Peyer's patch (tissue), 4 donors: ENCODE results near the gene TNNI3K. TPM values are rescaled to one million over a fixed set of nuclear protein-coding genes. Genes with fewer than 3 reads are reported as not detected.

Experiments used
- DNase-seq, 3 donors: peaks; one replicate each; pipeline ENCODE4 v3.0.0-alpha.2; 2017 to 2019
- H3K27ac ChIP-seq, 4 donors: fragments of 200-600 bp; sonication (generic); one replicate each; pipeline ENCODE4 v1.5.1; 2016 to 2019
- H3K27me3 ChIP-seq, 2 donors: fragments of 200-600 bp; sonication (generic); one replicate each; pipeline ENCODE4 v1.5.1; 2019
- H3K36me3 ChIP-seq, 3 donors: fragments of 200-600 bp; sonication (generic); one replicate each; pipeline ENCODE4 v1.5.1; 2016 to 2019
- H3K4me1 ChIP-seq, 4 donors: fragments of 200-600 bp; sonication (generic); one replicate each; pipeline ENCODE4 v1.5.1; 2016 to 2019
- H3K4me3 ChIP-seq, 4 donors: fragments of 200-600 bp; sonication (generic); 1 replicate in 3 of 4; 2 replicates in 1 of 4; pipeline ENCODE4 v1.5.1; 2016 to 2019; ENCODE audit warnings: mild to moderate bottlenecking in 1 of 4
- H3K9me3 ChIP-seq, 4 donors: fragments of 200-600 bp; sonication (generic); one replicate each; pipeline ENCODE4 v1.5.1; 2016 to 2019; ENCODE audit warnings: mild to moderate bottlenecking in 1 of 4
- CTCF ChIP-seq, 6 experiments: fragments of 450-650 bp in 4 of 6; fragments of 200-600 bp in 2 of 6; sonication (generic) in 1 of 6; IDR thresholded peaks; one replicate each; pipeline ENCODE4 v1.5.1; 2017 to 2019; ENCODE audit warnings: antibody characterized with exemption in 6 of 6, mild to moderate bottlenecking in 3 of 6, moderate library complexity in 1 of 6
- POLR2A ChIP-seq, 2 donors: fragments of 450-650 bp; IDR thresholded peaks; one replicate each; pipeline ENCODE4 v1.5.1; 2017; ENCODE audit warnings: antibody characterized with exemption in 2 of 2, mild to moderate bottlenecking in 2 of 2, moderate library complexity in 2 of 2
- total RNA-seq, 4 donors: library from RNA; depleted of rRNA; stranded (reverse); fragments of >200 nt; gene quantifications; one replicate each; pipeline ENCODE4 v1.1.0, GENCODE V29; 2016

TNNI3K gene
- total RNA-seq, 4 donors from 2014 or later, result 2.0 TPM; not detected in 3

DNA sequence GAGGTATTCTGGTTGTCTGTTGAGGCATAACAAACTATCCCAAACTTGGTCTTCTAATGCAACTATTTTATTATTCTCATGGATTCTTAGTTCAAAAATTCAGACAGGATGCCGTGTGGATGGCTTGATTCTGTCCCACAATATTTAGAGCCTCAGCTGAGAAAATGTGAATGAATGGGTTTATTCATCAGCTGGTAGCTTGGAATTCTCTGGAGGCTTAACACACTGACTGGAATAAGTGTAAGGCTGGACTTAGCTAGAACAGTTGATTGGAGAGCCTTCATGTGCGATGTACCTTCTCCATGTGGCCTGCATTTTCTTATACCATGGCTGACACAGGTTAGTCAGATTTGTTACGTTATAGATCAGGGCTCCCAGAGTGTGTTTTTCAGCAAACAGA, 30.8 kb downstream of the TNNI3K start:
- Histone ChIP-seq H3K27me3 (no peaks in the 10 kb centered on the region), H3K4me1 (no peaks in the 10 kb centered on the region), H3K4me3 (no peak overlapping the region), H3K36me3 (no peaks in the 10 kb centered on the region), H3K9me3 (no peaks in the 10 kb centered on the region), H3K27ac (no peak overlapping the region)
- TF ChIP-seq POLR2A (IDR thresholded peaks at IDR 0.05), result no peak
- no peak for TF ChIP-seq CTCF (IDR thresholded peaks at IDR 0.05)
- DNase-seq, result no peak

GRCh38 chr1:74271503-74271902, 36.3 kb downstream of the TNNI3K start:
- TF ChIP-seq POLR2A (IDR thresholded peaks at IDR 0.05) (no peak), CTCF (IDR thresholded peaks at IDR 0.05) (no peak)
- H3K27me3 ChIP-seq, result no peaks in the 10 kb centered on the region
- no peaks in the 10 kb centered on the region for H3K36me3 ChIP-seq
- no peak for DNase-seq
- H3K9me3 ChIP-seq, result no peaks in the 10 kb centered on the region
- no peak overlapping the region for H3K4me3 ChIP-seq
- H3K27ac ChIP-seq, result no peak overlapping the region
- no peaks in the 10 kb centered on the region for H3K4me1 ChIP-seq

GRCh38 chr1:74280642-74281396, 45.6 kb downstream of the TNNI3K start:
- Histone ChIP-seq H3K27me3 (no peaks in the 10 kb centered on the region), H3K9me3 (no peaks in the 10 kb centered on the region), H3K27ac (no peak overlapping the region), H3K4me3 (no peak overlapping the region), H3K4me1 (no peaks in the 10 kb centered on the region), H3K36me3 (no peaks in the 10 kb centered on the region)
- DNase-seq, result no peak
- TF ChIP-seq POLR2A (IDR thresholded peaks at IDR 0.05), result no peak
- TF ChIP-seq CTCF (IDR thresholded peaks at IDR 0.05), result no peak

DNA sequence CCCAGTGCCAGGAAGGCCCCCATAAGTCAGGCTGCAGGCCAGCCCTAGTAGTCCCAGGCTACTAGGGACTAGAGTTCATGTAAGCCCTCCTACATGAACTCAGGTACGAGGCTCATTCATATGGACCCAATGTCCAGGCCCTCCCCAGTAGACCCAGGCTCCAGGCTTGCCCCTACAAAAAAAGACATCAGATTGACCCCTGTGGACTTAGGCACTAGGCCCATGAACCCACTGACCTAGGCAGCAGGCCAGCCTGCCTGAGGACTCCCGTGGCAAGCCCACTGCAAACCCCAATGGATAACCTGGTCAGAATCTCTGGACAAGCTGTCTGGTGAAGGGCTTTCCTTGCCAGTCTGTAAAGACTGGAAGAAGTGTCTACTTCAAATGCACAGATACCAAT, 51.2 kb downstream of the TNNI3K start:
- Histone ChIP-seq H3K4me3 (no peak overlapping the region), H3K27me3 (no peaks in the 10 kb centered on the region), H3K4me1 (no peaks in the 10 kb centered on the region), H3K9me3 (no peaks in the 10 kb centered on the region), H3K36me3 (no peaks in the 10 kb centered on the region), H3K27ac (no peak overlapping the region)
- no peak for DNase-seq
- TF ChIP-seq POLR2A (IDR thresholded peaks at IDR 0.05), result no peak
- TF ChIP-seq CTCF (IDR thresholded peaks at IDR 0.05), result no peak

DNA sequence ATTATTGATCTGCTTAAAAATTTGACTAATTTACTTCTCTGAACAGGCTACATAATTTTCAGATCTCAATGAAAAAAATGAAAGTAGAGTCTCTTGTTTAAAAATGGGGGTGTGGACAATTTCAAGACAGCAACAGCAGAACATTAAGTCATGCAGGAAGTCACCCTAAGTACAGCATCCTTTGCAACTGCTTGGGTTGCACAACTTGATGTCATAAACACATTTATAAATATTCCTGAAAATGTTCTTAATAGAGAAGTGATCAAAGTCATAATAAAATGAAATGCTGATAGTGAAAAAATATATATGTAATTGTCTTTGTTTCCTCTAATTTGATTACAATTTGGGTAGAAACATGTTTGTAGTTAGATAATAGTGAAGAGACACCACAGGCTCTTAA, 79.3 kb downstream of the TNNI3K start:
- no peaks in the 10 kb centered on the region for H3K36me3 ChIP-seq
- H3K27ac ChIP-seq, result no peak overlapping the region
- no peak for DNase-seq
- no peaks in the 10 kb centered on the region for H3K27me3 ChIP-seq
- no peak overlapping the region for H3K4me3 ChIP-seq
- H3K4me1 ChIP-seq, result no peaks in the 10 kb centered on the region
- TF ChIP-seq POLR2A (IDR thresholded peaks at IDR 0.05), result no peak
- no peak for TF ChIP-seq CTCF (IDR thresholded peaks at IDR 0.05)
- no peaks in the 10 kb centered on the region for H3K9me3 ChIP-seq
